T-helper 9 cell (primary cell): Measurements from ENCODE around the gene GNS.

Experiments used
- DNase-seq: peaks from one replicate; pipeline ENCODE4 v3.0.0-alpha.2; 2020
- total RNA-seq, 2 donors: gene quantifications; one replicate each; lab custom pipeline; 2026; lab: John Stamatoyannopoulos, UW

GNS gene
- total RNA-seq: 50.7 to 121 reads per million in 2 donors

- DNase-seq: peak; percentile 92
Observed at GRCh38 chr12:64759035-64759894, at the start of gene GNS. Gene GNS (minus strand): TSS chr12:64759406. CDS start chr12:64759276, 130 bp downstream.

DNA sequence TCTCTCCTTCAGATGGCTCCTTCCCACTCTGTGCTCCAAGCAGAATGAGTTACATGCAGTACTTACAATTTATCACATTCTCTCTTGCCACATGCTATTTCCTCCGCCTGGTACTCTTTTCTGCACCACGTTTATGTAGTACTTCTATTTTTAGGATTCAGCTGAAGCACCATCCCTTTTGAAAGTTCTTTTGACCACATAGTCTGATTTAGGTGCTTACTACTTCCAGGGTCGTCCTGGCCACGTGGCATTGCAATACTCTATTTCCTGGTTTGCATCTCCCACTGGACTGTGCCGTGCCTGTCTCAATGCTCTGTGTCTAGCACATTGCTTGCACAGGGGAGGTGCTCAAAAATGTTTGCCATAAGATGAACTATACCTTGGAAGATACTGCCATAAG, 48.9 kb upstream of the GNS start:
- no peak for DNase-seq

DNA sequence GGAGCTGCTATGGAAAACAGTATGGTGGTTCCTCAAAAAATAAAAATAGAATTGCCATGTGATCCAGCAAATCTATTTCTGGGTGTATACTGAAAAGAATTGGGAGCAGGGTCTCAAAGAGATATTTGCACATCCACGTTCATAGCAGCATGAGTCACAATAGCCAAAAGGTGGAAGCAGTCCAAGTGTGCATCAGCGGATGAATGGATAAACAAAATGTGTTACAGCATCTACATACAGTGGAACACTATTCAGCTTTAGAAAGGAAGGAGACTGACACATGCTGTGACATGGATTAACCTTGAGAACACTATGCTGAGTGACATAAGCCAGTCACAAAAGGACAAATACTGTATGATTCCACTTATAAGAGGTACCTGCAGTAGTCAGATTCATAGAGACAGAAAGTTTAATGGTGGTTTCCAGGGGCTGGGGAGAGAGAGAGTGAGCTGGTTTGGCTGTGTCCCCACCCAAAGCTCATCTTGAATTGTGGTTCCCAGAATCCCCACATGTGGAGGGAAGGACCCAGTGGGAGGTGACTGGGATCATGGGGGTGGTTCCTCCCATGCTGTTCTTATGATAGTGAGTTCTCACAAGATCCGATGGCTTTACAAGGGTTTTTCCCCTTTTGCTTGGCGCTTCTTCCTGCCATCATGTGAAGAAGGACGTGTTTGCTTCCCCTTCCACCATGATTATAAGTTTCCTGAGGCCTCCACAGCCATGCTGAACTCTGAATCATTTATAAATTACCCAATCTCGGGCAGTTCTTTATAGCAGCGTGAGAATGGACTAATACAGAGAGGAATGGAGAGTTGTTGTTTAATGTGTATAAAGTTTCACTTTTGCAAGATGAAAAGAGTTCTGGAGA, 47.6 kb upstream of the GNS start:
- no peak for DNase-seq

DNA sequence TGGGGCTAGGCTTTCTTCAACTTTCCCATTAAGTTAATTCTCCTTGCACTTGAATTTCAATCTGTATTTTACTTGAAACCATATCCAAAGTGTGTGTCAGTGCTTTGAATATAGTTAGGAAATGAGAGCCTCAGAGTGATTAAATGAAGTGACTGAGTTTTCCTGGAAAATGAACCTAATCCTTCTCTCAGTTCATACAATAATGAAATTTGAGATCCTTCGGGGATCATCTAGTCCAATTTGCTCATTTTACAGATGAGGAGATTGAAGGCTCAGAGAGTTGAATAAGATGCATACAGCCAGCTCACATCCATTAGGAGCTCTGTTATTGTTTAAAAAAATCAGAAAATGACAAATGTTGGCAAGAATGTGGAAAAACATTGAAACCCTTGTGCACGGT, 47.0 kb upstream of the GNS start:
- no peak for DNase-seq

DNA sequence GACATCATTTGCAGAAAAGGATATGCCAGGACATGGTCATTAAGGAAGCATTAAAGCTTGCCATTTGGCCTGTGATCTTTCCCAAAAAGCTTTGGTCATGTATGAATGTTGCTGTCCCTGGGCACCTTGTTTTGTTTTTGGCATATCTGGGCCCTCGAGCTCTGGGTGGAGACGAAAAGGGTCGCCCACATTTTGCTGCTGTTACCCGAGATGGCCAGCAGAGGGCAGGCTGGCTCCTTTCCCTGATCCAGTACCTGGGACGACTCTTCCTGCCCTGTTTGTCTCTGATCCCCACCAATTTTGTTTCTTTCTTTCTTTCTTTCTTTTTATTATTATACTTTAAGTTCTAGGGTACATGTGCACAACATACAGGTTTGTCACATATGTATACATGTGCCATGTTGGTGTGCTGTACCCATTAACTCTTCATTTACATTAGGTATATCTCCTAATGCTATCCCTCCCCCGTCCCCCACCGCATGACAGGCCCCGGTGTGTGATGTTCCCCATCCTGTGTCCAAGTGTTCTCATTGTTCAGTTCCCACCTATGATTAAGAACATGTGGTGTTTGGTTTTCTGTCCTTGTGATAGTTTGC, 43.1 kb upstream of the GNS start:
- DNase-seq: peak; percentile 39

- no peak for DNase-seq
Observed at GRCh38 chr12:64801381-64801780, 42.2 kb upstream of the GNS start.

- DNase-seq: no peak
Observed at GRCh38 chr12:64800640-64801039, 41.4 kb upstream of the GNS start.

GRCh38 chr12:64798165-64798564, 39.0 kb upstream of the GNS start:
- no peak for DNase-seq

DNA sequence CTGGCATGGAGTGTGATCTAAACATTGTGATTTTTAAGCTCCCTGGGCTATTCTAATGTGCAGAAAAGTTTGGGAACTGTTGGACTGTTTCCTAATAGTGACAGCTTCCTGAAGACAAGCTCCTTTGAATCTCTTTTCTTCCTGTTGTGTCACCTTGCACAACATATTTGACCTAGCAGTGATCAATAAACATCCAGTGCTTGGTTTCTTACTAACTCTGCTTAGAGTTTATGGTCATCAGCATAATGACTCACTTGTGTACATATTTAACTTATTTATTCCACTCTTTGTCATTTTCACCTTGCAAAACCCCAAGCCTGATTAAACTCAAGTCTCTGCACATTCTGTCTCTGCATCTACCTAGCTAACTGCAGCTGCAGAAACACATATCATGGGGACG, 38.0 kb upstream of the GNS start:
- no peak for DNase-seq

GRCh38 chr12:64796205-64796845, 37.1 kb upstream of the GNS start:
- peak; percentile 43 for DNase-seq

DNA sequence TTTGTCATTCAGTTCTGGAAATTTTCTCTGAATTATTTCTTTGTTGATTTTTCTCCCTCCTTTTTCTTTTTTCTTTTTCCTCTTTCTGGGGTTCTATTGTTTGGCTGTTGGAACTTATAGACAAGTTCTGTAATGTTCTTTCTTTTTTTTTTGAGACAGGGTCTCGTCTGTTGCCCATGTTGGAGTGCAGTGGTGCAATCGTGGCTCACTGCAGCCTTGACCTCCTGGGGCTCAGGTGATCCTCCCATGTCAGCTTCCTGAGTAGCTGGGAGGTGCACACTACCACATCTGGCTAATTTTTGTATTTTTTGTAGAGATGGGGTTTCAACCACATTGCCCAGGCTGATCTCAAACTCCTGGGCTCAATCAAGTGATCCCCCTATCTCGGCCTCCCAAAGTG, 35.1 kb upstream of the GNS start:
- DNase-seq: no peak

GRCh38 chr12:64793610-64794009, 34.4 kb upstream of the GNS start:
- no peak for DNase-seq

- no peak for DNase-seq
Observed at GRCh38 chr12:64792128-64792527, 32.9 kb upstream of the GNS start.

- no peak for DNase-seq
Observed at GRCh38 chr12:64791036-64791435, 31.8 kb upstream of the GNS start.

GRCh38 chr12:64790166-64790565, 31.0 kb upstream of the GNS start:
- DNase-seq: no peak

DNA sequence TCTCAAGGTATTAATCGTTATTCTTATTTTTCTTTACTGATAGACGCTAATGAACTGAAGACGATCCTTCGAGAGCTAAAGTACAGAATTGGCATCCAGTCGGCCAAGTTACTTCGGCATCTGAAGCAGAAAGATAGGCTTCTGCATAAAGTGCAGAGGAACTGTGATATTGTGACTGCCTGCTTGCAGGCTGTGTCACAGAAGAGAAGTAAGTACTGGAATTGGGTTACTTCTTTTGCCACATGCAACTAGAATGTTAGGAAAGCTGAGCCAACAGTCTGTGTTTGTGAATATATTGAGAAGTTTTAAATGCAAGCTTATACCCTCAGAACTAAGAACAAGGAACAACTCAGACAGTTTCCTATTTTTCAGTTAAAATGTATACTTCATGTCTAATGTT, 26.6 kb upstream of the GNS start:
- DNase-seq: no peak

GRCh38 chr12:64782191-64782876, 23.1 kb upstream of the GNS start:
- DNase-seq: no peak

DNA sequence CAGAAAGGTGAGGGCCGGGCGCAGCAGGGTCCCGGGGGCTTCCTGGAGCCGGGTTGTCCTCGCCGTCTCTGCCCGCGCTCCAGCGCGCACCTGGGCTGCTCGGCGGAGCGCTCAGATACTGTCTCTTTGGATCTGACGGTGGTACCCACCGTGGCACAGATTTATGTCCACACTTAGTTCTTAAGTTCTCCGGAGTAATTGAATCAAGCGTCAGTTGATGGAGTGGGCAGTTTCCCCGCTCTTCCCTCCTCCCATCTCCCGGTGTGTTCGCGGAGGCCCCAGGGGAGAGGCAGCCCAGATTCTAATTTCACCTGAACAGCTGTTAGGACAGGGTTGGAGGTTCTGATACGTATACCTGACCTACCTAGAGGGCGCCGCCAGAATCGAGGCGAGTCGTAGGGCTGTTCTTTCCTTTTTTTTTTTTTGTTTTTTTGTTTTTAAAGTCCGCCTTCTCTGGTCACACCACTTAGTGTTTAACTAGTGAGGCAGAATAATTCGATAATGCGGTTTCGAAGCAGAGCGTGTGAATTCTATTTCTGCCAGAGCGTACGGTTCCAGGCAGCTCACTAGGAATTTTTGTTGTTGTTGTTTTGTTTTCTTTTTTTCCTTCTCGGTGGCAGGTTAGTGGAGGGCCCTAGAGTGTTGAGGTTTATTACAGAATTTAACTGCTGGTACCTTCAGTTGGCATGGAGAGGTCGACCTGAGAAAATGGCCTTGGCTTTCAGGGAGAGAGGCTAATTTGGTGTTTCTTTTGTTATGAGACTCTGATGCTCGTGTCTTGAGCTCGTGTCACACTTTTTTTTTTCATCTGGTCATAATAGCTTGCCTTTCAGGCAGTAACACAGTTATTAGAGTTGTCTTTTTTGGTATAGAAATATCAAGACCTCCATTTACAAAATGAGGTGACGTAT, 22.3 kb upstream of the GNS start:
- DNase-seq: no peak

DNA sequence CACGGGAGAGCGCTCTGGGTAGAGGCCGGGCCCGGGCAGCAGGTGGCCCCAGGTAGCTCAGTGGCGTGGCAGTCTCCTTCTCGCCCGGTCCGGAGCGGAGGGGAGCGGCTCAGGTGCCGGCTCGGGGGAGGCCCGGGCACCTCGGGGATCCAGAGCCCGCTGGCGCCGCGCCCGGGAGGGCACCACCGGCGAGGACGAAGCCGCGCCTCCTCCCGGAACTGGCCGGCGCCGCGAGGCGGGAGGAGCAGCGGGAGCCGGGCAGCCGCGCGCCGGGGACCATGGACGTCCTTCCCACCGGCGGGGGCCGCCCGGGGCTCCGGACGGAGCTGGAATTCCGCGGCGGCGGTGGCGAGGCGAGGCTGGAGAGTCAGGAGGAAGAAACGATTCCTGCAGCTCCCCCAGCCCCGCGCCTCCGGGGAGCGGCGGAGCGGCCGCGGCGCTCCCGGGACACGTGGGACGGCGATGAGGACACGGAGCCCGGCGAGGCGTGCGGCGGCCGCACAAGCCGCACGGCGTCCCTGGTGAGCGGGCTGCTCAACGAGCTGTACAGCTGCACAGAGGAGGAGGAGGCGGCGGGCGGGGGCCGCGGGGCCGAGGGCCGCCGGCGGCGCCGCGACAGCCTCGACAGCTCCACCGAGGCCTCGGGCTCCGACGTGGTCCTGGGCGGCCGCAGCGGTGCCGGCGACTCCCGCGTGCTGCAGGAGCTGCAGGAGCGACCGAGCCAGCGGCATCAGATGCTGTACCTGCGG, 21.5 kb upstream of the GNS start:
- no peak for DNase-seq

GRCh38 chr12:64780132-64780530, 20.9 kb upstream of the GNS start:
- DNase-seq: no peak
